Erythroblast (primary cell): ENCODE measurements around the gene IFT52.

Source experiments
- GATA1 ChIP-seq: IDR thresholded peaks from 2 replicates; pipeline ENCODE4 v1.6.1; 2011; ENCODE audit warnings: low read depth, mild to moderate bottlenecking, control low read depth, low read length, moderate library complexity
- POLR2A ChIP-seq: IDR thresholded peaks from 2 replicates; pipeline ENCODE4 v1.6.1; 2011; ENCODE audit warnings: mild to moderate bottlenecking, low read length

DNA sequence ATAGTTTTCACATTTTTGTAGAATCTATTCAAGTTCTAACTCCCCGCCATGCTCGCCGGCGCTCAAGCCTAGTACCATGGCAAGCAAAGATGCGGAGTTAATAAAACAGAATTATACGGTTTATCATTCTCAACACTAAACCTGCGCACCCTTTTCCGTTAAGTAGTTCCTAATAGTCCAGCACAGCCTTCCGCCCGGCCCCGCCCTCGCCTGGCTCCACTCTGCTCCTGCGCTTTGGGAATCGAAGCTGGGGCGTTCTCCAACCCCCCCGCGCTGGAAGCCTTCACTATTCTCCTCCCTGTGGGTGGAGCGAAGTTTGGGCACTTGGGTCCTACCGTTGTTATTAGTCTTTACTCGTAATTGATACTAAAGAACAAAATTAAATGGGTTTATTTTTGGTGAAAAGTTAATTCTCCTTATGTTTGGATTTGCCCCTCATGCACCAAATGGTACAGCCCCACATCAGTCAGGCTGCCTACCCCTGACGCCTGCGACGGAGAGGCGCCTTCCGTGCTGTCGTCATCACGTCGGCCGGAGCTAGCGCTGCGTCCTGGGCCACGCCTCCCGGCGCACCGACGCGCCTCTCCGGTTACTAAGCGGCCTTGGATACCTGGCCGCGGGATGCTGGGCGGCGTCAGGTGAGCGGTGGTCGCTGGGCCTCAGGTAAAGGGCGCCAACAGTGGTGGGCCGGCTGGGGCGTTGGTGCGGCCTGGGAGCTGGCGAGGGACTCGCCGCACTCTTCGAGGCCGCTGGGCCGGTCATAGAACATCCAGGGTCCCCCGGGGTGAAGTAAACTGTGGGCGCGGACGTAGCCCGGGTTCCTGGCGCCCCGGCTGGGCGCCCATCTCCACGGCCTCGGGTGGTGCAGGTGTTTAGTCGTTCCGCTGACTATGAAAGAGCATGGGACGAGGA is at the start of gene IFT52:
- peak; percentile 53 for TF ChIP-seq POLR2A
- TF ChIP-seq GATA1: no peak
